SK-N-SH treated with all-trans-retinoic acid at 6 μM for 48 hours (cell line): ENCODE measurements around the gene FAM131C.
A peak's percentile ranks its signal among the peaks of the same experiment; 100 is the strongest.

ENCODE experiments used
- ATAC-seq: fragments of 200-7000 bp; cut with Tn5 transposase; 3 replicates; pipeline ENCODE4 v1.9.1; 2020; ENCODE audit warnings: mild to moderate bottlenecking, moderate library complexity
- ARNTL ChIP-seq: fragments of 450-650 bp; formaldehyde crosslinking; IDR thresholded peaks from 2 replicates; pipeline ENCODE4 v1.5.0; 2020; ENCODE audit warnings: low read depth, mild to moderate bottlenecking, moderate library complexity, borderline replicate concordance
- BACH2 ChIP-seq: fragments of 250-450 bp; sonication (Bioruptor Pico); IDR thresholded peaks from 2 replicates; pipeline ENCODE4 v1.9.0; 2021; ENCODE audit warnings: mild to moderate bottlenecking, borderline replicate concordance
- CSDC2 ChIP-seq: fragments of 250-450 bp; sonication (Bioruptor Pico); IDR thresholded peaks from 2 replicates; pipeline ENCODE4 v1.5.0; 2020; ENCODE audit warnings: mild to moderate bottlenecking, moderate library complexity
- ESRRG ChIP-seq: fragments of 250-450 bp; sonication (Bioruptor Pico); IDR thresholded peaks from 2 replicates; pipeline ENCODE4 v1.6.1; 2021; ENCODE audit warnings: mild to moderate bottlenecking
- ISL1 ChIP-seq: fragments of 250-450 bp; sonication (Bioruptor Pico); IDR thresholded peaks from 2 replicates; pipeline ENCODE4 v2.1.2; 2022; ENCODE audit warnings: mild to moderate bottlenecking, moderate library complexity
- PPARA ChIP-seq: fragments of 250-450 bp; sonication (Bioruptor Pico); IDR thresholded peaks from 2 replicates; pipeline ENCODE4 v1.5.0; 2020; ENCODE audit warnings: mild to moderate bottlenecking, borderline replicate concordance
- RARB ChIP-seq: fragments of 250-450 bp; sonication (Bioruptor Pico); IDR thresholded peaks from 2 replicates; pipeline ENCODE4 v1.8.0; 2021; ENCODE audit warnings: mild to moderate bottlenecking, moderate library complexity
- SNAI2 ChIP-seq: fragments of 250-450 bp; sonication (Bioruptor Pico); IDR thresholded peaks from 2 replicates; pipeline ENCODE4 v1.5.0; 2020; ENCODE audit warnings: mild to moderate bottlenecking, moderate library complexity
- TOX ChIP-seq: fragments of 250-450 bp; sonication (Bioruptor Pico); IDR thresholded peaks from 2 replicates; pipeline ENCODE4 v1.8.0; 2021; ENCODE audit warnings: mild to moderate bottlenecking, moderate library complexity, borderline replicate concordance
- ZC3H10 ChIP-seq: fragments of 250-450 bp; sonication (Bioruptor Pico); IDR thresholded peaks from 2 replicates; pipeline ENCODE4 v1.5.1; 2021; ENCODE audit warnings: mild to moderate bottlenecking, moderate library complexity
- ZFP3 ChIP-seq: fragments of 250-450 bp; sonication (Bioruptor Pico); IDR thresholded peaks from 2 replicates; pipeline ENCODE4 v1.5.0; 2020; ENCODE audit warnings: mild to moderate bottlenecking, moderate library complexity
- ZNF70 ChIP-seq: fragments of 450-650 bp; formaldehyde crosslinking; IDR thresholded peaks from 2 replicates; pipeline ENCODE4 v1.5.0; 2020; ENCODE audit warnings: mild to moderate bottlenecking, moderate library complexity
- ZNF8 ChIP-seq: fragments of 450-650 bp; formaldehyde crosslinking; IDR thresholded peaks from 2 replicates; pipeline ENCODE4 v1.5.0; 2020; ENCODE audit warnings: mild to moderate bottlenecking, moderate library complexity
- TF ChIP-seq, protein P1 (sequence below): fragments of 250-450 bp; sonication (Bioruptor Pico); IDR thresholded peaks from 2 replicates; pipeline ENCODE4 v1.5.1; 2020; ENCODE audit warnings: low read depth, mild to moderate bottlenecking, moderate library complexity
- TF ChIP-seq, protein P2 (sequence below): fragments of 250-450 bp; sonication (Bioruptor Pico); IDR thresholded peaks from 2 replicates; pipeline ENCODE4 v1.8.0; 2021; ENCODE audit warnings: low read depth, mild to moderate bottlenecking, moderate library complexity, borderline replicate concordance
- TF ChIP-seq, protein P3 (sequence below): fragments of 250-450 bp; sonication (Bioruptor Pico); IDR thresholded peaks from 2 replicates; pipeline ENCODE4 v1.5.1; 2021; ENCODE audit warnings: mild to moderate bottlenecking, moderate library complexity
- TF ChIP-seq, protein P4 (sequence below): fragments of 250-450 bp; sonication (Bioruptor Pico); IDR thresholded peaks from 2 replicates; pipeline ENCODE4 v1.8.0; 2020; ENCODE audit warnings: mild to moderate bottlenecking, moderate library complexity, borderline replicate concordance

The FAM131C gene

DNA sequence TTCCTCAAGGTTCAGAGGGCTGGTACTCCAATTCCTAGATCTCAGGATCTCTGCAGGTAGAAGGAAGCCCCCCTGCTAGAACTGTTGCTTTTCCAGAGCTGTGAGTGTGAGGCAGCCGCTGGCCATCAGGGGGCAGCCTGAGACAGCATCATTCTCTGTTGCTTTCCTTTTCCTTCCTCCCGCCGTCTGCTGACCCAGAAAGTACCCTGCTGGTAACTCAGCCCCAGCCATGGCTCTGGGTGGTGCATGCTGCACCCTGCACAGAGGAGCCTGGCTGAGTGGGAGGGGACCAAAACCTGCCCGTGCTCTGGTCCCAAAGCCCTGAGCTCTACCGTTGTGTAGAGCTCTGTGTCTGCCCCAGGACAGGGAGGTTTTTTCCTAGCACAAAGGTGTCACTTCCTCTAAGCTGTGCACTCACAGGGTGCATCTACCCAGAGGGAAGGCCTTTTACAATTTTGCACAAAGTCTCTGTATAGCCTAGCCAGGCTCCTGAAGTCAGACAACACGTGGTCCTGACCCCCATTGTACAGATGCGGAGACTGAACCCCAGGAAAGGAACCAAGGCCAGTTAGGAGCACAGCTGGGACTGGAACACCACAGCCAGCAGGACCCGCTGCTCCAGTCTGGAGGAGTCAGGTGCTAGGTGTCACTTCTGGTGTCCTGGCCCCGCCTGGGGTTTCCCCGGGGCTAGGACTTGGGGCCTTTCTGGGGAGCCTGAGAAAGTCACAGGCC is 5.6 kb upstream of the FAM131C start (continued):
- TF ChIP-seq, protein P1, sequence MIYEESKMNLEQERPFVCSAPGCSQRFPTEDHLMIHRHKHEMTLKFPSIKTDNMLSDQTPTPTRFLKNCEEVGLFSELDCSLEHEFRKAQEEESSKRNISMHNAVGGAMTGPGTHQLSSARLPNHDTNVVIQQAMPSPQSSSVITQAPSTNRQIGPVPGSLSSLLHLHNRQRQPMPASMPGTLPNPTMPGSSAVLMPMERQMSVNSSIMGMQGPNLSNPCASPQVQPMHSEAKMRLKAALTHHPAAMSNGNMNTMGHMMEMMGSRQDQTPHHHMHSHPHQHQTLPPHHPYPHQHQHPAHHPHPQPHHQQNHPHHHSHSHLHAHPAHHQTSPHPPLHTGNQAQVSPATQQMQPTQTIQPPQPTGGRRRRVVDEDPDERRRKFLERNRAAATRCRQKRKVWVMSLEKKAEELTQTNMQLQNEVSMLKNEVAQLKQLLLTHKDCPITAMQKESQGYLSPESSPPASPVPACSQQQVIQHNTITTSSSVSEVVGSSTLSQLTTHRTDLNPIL, result no peak
- TF ChIP-seq ZNF8 (CRISPR knock-in tag) (no peak), ZFP3 (CRISPR knock-in tag) (no peak)
- TF ChIP-seq, protein P2, sequence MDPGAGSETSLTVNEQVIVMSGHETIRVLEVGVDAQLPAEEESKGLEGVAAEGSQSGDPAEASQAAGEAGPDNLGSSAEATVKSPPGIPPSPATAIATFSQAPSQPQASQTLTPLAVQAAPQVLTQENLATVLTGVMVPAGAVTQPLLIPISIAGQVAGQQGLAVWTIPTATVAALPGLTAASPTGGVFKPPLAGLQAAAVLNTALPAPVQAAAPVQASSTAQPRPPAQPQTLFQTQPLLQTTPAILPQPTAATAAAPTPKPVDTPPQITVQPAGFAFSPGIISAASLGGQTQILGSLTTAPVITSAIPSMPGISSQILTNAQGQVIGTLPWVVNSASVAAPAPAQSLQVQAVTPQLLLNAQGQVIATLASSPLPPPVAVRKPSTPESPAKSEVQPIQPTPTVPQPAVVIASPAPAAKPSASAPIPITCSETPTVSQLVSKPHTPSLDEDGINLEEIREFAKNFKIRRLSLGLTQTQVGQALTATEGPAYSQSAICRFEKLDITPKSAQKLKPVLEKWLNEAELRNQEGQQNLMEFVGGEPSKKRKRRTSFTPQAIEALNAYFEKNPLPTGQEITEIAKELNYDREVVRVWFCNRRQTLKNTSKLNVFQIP (CRISPR knock-in tag), result no peak
- TF ChIP-seq, all 23 proteins: peak for 0

DNA sequence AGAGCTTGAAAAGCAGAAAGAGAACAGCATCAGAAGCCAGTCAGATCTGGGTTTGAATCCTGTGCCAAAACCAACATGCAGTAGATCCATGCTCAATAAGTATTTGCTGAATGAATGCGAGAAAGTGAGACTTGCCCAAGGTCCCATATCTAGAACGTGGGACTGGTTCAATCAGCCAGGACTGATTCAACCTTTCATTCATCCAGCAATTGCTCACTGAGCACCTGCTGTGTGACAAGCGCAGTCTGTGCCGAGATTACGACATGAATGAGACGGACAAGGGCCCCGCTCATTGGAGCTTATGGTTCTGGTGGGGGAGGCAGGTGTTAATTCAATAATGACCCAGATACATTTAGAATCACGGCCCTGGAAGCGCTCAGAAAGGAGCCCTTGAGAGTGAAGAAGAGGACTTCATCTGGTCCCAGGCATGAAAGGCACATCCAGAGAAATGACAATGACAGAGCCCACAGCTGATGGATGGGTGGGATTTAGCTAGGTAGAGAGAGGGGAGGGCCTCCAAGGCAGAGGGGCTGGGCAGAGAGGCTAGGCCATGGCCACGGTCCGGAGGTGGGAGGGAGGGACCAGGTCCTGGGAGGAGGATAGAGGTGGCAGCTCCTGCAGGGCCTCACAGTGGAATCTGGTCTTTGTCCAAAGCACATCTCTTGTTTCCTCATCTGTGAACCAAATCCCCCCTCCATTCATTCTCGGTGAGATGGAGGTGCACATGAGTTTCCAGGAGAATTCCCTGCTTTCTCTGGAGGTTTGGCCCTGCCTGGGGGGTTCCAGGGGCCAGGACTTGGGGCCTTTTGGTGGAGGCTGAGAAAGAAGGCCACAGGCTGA is 4.2 kb upstream of the FAM131C start:
- no peak for TF ChIP-seq ZNF70
- TF ChIP-seq, protein P3, sequence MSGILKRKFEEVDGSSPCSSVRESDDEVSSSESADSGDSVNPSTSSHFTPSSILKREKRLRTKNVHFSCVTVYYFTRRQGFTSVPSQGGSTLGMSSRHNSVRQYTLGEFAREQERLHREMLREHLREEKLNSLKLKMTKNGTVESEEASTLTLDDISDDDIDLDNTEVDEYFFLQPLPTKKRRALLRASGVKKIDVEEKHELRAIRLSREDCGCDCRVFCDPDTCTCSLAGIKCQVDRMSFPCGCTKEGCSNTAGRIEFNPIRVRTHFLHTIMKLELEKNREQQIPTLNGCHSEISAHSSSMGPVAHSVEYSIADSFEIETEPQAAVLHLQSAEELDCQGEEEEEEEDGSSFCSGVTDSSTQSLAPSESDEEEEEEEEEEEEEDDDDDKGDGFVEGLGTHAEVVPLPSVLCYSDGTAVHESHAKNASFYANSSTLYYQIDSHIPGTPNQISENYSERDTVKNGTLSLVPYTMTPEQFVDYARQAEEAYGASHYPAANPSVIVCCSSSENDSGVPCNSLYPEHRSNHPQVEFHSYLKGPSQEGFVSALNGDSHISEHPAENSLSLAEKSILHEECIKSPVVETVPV (CRISPR knock-in tag), result no peak
- TF ChIP-seq RARB (CRISPR knock-in tag), result no peak
- no peak for TF ChIP-seq TOX (CRISPR knock-in tag)
- TF ChIP-seq, protein P4, sequence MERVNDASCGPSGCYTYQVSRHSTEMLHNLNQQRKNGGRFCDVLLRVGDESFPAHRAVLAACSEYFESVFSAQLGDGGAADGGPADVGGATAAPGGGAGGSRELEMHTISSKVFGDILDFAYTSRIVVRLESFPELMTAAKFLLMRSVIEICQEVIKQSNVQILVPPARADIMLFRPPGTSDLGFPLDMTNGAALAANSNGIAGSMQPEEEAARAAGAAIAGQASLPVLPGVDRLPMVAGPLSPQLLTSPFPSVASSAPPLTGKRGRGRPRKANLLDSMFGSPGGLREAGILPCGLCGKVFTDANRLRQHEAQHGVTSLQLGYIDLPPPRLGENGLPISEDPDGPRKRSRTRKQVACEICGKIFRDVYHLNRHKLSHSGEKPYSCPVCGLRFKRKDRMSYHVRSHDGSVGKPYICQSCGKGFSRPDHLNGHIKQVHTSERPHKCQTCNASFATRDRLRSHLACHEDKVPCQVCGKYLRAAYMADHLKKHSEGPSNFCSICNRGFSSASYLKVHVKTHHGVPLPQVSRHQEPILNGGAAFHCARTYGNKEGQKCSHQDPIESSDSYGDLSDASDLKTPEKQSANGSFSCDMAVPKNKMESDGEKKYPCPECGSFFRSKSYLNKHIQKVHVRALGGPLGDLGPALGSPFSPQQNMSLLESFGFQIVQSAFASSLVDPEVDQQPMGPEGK (CRISPR knock-in tag), result no peak
- TF ChIP-seq SNAI2, result no peak
- no peak for TF ChIP-seq PPARA
- TF ChIP-seq CSDC2 (CRISPR knock-in tag), result no peak
- TF ChIP-seq ZFP3 (CRISPR knock-in tag), result no peak
- TF ChIP-seq BACH2 (CRISPR knock-in tag), result no peak
- TF ChIP-seq ISL1 (CRISPR knock-in tag), result no peak
- TF ChIP-seq ZC3H10 (CRISPR knock-in tag), result no peak
- ATAC-seq, result no peak

DNA sequence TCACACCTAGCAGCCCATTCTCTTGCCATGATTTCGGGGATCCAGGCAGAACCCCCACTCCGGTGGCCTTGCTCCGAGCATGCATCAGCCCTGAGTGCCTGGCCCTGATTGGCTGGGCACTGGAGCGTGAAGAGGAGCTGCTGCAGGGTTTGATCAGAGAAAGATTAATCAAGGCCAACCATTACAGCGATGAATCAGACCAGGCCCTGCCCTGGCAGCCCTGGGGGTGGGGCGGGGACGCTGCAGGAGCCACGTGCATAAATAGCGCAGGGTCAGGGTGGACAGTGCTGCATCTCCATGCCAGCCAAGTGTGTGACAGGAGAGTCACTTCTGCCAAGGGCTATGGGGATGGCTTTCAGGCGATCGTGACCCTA is 3.4 kb upstream of the FAM131C start:
- peak; percentile 59 for ATAC-seq
- TF ChIP-seq PPARA, result no peak
- peak; percentile 81 for TF ChIP-seq ZFP3 (CRISPR knock-in tag)
- TF ChIP-seq ARNTL (CRISPR knock-in tag), result no peak

DNA sequence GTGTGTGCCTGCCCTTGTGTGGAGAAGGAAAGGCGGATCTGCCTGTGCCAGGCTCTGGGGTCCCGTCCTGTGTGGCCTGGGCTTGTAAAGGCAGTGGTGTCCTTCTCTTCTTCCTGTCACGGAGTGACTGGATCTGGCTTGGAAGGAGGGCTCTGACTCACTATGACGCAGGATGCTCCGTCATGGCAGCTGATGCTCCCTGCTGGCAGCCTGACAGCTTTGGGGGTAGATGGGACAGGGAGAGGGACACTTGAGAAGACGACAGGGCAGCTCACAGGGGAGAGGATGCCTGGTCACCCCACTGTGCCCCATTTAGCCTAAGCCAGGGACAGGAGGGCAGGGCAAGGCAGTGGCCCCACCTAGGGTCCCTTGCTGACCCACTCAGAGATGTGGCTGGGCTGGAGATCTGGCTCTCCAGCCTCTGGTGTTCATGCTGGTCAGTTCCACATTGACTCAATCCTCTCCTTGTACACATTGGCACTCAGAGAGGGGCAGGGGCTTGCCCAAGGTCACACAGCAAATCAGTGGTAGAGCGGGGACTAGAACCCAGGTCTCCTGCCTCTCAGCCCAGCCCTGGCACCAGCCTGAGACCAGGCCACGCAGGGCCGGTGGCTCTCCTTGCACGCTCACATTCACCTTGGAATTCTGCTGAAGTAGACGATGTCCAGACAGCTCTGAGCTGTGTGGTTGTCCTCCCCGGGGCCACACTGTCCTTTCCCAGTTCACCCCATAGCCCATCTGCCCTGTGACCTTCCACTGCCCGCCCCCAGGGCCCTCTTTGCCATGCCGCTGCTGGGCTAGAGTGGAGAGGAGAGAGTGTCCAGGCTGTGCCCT is 2.8 kb upstream of the FAM131C start:
- peak; percentile 50 for ATAC-seq
- no peak for TF ChIP-seq ZNF8 (CRISPR knock-in tag)
- TF ChIP-seq ESRRG (CRISPR knock-in tag), result no peak
- no peak for TF ChIP-seq RARB (CRISPR knock-in tag)
- no peak for TF ChIP-seq ZNF70
- TF ChIP-seq BACH2 (CRISPR knock-in tag), result no peak
- no peak for TF ChIP-seq ZFP3 (CRISPR knock-in tag)
- TF ChIP-seq SNAI2, result no peak
